C4-2B (cell line): ENCODE measurements around the gene KMT2B.
A peak's percentile ranks its signal among the peaks of the same experiment; 100 is the strongest.

Experiments
- H3K27ac ChIP-seq: fragments of 450-650 bp; 2 replicates; pipeline ENCODE4 v1.5.1; 2017
- CTCF ChIP-seq: fragments of 450-650 bp; conservative IDR thresholded peaks from 2 replicates; pipeline ENCODE4 v1.5.1; 2017; ENCODE audit warnings: mild to moderate bottlenecking
- ZFX ChIP-seq: fragments of 450-650 bp; IDR thresholded peaks from 2 replicates; pipeline ENCODE4 v1.6.1; 2017

The KMT2B gene

GRCh38 chr19:35734273-35734672 lies 16.5 kb downstream of the KMT2B start:
- TF ChIP-seq CTCF (no peak), ZFX (no peak)
- no peak overlapping the region for H3K27ac ChIP-seq

- H3K27ac ChIP-seq: no peak overlapping the region
These were observed 17.1 kb downstream of the KMT2B start for GRCh38 chr19:35734889-35735288.

GRCh38 chr19:35736913-35737886 lies 19.4 kb downstream of the KMT2B start:
- TF ChIP-seq CTCF (no peak), ZFX (no peak)
- H3K27ac ChIP-seq: no peak overlapping the region

More at GRCh38 chr19:35734889-35735288, 17.1 kb downstream of the KMT2B start:
- TF ChIP-seq CTCF (no peak), ZFX (no peak)

GRCh38 chr19:35738021-35738886 lies 20.5 kb downstream of the KMT2B start:
- TF ChIP-seq ZFX (no peak), CTCF (no peak)
- H3K27ac ChIP-seq: no peak overlapping the region

GRCh38 chr19:35738887-35739229 lies 21.1 kb downstream of the KMT2B start:
- no peak overlapping the region for H3K27ac ChIP-seq
- TF ChIP-seq CTCF (no peak), ZFX (no peak)

DNA sequence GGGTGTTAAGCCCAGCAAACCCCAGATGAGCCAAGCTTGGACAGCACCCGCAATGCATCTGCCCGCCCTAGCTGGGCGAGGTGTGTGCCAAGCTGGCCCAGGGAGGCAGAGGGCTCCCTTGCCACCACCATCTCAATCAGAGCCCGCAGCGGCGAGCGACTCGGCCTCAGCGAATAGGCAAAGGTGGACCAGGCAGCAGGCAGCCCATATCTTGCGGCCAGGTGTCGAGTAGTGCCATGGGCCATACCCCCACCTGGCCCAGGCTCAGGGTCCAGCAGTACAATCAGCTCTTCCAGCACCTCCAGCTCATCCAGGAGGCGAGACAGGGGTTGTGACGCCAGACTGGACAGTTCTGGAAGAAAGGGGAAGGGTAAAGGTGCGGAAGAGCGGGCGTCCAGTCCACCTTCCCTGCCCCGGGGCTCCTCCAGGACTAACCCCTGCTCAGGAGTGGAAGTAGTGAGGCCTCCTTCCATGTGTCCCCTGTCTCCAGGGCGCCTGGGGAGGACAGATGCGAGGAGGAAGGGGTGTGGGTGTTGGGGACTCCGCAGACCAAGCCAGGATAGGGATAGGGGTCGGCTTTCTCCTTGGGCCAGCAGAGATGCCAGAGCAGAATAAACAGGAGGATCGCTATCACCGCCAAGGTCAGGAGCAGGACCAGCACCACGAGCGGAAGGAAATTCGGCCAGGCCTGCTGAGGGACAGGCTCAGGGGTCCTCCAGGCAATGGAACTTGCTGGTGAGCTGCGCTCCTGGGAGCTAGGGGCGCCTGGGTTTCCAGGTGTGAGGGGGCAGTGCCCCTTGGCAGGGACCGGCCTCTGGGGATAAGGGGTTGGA lies 21.7 kb downstream of the KMT2B start:
- TF ChIP-seq CTCF (no peak), ZFX (no peak)
- H3K27ac ChIP-seq: peak overlapping the region; percentile 77
